OCI-M1 (cell line): ENCODE results near the gene UBE2H.
"Not testable (repeated sequence)": the region's sequence is repeated elsewhere in the genome, so short reads cannot be mapped to it uniquely, and the experiment has no call there.

Source experiments
- DNase-seq: peaks from one replicate; lab custom pipeline; 2025; lab: John Stamatoyannopoulos, UW

The UBE2H gene

DNA sequence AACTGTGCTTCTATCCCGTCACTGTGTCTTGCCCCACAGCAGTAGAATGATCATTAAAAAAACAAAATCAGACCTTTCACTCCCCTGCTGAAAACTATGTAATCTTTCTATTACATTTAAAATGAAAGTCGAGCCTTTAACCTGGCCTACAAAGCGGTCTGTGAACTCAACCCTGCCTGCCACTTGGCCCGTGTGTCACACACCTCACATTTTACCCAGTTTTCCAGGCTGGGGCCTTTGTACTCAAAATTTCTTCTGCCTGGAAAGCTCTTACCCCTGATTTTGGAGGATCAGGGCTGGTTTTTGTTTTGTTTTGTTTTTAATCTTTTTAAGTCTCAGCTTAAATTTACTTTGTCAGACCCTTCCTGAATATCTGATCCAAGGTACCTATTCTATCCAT lies 82.1 kb downstream of the UBE2H start:
- no peak for DNase-seq

DNA sequence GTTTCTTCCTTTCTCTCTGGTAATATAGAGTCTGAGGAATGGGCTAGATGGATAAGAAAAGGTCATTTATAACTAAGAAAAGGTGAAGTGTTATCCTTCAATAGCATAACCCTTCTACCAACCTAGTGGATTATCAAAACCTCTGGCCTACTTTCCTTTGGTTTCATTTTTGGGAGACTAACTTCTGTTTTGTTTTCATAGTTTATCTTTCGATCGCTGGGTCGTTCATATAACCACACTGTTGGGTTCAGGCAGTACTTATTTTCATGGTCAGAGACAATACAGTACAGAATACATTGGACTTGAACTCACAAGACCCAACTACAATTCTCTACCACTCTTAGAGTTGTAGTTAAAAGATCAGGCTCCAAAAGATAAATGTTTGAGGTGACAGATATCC lies 86.5 kb downstream of the UBE2H start:
- peak; percentile 74 for DNase-seq

DNA sequence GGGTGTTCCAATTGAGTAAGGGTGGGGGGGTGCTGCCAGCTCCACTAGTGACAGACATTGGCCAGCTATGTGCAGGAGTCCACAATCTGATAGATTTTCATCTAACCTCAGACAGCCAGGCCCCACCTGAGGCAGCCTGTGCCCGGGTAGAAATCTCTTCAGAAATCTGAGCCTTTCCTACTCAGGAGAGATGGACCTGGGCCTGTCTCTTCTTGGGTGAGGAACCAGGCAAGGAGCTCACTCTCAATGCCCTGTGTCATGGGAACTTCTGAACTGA lies 86.9 kb downstream of the UBE2H start:
- DNase-seq = no peak

DNA sequence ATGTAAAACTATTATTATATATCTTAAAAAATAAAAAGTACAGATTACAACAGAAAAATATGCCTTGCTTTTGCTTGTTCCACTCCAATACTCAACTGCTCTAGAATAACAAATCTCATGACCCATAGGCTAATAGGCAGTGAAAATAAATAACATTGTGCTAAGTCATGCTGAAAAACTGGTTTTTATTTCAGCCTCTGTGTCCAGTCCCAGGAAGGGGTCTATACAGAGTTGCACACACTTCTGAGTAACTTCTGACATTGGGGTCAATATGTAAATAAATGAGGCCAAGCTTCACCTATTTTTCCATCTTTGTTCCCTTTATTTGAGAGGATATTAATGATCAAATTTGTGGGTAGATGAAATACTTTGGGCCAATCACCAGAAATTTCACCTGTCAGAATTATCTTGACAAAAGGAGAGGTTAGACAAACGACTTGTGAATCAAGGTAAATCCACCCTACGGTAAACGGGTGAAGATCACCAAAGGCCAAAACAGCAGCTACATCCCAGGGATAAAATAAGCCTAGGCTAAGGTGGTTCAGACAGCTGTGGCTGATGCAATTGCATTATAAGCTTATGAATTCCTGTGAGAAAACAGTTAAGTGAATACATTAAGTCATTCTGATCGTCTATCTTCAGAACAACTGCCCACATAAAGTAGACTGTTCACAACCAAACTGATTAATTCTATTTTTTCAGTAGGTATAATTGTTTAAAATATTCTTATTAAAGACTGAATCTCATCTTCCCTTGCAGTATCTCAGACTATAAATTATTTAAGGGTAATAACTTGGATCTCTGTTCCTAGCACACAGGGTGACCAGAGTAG lies 87.5 kb downstream of the UBE2H start:
- peak; percentile 50 for DNase-seq

DNA sequence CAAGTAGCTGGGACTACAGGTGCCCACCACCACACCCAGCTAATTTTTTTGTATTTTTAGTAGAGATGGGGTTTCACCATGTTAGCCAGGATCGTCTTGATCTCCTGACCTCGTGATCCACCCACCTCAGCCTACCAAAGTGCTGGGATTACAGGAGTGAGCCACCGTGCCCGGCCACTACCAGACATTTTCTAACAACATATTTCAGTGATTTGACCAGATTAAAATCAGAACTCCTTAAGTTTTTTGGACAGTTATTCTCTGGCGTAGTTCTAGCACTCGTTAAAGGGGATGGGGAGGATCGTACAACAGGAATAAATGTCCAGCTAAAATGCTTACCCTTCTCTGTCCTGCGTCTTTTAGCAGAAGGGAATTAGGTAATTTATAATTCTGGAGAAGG lies 88.1 kb downstream of the UBE2H start:
- DNase-seq = not testable (repeated sequence)

DNA sequence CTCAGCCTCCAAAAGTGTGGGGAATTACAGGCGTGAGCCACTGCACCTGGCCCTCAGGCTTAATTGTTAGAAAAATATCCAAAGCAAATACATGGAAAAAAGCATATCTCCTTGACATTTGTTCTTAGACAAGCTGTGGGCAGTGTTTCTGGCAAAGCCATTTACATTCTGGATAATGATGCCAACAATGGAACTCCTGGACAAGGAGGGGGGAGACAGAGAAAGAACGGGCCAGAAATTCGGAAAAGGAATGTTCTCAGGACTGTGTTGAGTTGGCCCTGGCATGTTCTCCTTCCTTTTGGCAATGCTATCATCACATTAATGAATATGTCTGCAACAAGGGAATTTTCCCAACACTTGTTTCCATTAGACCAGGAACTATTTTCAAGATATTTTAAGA lies 88.7 kb downstream of the UBE2H start:
- DNase-seq = no peak

DNA sequence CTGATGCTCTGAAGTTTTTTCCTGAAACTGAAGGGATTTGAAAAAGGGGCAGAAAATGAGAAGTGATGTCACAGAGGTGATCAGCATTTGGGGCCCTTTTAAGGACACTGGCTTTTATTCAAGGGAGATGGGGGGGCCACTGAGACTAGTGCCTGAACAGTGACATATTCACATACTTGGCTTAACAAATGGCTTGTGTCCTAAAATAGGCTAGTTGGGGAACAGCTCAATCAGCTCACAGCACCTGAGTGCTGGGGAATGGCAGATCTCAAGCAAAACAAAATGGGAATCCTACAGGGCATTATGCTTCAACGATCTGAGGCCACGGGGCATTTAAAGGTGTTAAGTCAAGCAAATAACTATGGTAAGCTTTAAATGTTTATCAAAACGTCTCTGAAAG lies 90.1 kb downstream of the UBE2H start:
- no peak for DNase-seq

DNA sequence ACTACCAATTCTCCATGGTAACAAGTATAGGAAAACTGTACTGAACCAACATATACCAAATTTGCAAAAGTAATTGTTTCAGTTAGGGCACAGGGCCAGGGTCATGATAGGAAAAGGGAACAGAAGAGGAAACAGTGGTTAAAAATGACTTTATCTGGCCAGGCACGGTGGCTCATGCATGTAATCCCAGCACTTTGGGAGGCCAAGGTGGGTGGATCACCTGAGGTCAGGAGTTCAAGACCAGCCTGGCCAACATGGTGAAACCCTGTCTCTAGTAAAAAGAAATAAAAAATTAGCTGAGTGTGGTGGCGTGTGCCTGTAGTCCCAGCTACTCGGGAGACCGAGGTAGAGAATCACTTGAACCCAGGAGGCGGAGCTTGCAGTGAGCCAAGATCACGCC lies 92.0 kb downstream of the UBE2H start:
- peak; percentile 58 for DNase-seq

DNA sequence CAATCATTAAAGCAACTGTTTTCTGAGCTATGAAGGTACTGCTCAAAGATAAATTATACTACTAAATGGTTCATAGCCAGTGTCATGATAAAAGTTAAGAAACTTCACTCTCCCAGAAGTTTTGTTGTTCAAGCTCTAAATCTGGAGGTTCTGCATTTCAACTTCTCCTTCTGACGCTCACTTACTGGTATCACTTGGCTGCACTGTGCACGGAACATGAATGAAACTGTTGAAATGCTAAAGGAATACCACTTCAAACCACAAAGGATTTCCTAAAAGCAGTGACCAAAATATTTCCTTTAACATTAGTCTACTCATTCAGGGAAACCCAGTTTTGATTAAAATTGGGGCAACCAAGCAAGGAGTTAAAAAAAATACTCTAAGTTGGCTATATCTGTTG lies 93.6 kb downstream of the UBE2H start:
- peak; percentile 73 for DNase-seq

DNA sequence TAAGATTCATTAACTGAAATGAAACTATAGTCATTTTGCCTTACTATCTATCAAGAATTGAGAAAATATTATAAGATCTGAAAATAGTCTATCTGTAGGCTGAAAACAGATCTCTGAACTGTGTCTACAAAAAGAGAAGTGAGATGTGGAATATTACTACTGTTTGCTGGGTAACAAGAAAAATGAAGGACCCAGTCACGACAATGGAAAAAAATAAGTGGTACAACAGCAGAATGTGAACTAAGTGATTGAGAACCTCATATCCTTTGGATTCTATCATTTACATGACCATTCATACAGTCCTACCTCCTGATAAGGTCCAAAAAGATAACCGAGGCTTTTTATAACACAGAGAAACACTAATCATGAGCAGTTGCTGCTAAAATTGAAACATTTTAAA lies 94.3 kb downstream of the UBE2H start:
- DNase-seq = no peak

DNA sequence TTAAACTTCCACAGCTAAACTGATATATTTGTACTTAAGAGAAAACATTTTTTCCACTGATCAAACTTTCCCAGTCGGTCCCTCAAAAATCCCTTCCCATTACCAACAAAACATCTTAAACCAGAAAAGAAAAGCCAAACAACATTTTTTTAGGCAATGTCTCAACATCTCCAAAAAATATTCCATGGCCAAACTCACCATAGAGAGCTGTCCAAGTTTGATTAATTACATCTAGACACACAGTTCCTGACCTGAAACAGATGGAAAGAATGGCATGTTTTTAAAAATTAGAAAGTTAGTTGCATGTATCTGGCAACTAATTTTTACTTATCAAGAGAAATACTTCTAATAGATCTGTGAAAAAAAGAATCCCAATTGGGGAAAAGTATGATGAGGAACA lies 95.4 kb downstream of the UBE2H start:
- DNase-seq = no peak

DNA sequence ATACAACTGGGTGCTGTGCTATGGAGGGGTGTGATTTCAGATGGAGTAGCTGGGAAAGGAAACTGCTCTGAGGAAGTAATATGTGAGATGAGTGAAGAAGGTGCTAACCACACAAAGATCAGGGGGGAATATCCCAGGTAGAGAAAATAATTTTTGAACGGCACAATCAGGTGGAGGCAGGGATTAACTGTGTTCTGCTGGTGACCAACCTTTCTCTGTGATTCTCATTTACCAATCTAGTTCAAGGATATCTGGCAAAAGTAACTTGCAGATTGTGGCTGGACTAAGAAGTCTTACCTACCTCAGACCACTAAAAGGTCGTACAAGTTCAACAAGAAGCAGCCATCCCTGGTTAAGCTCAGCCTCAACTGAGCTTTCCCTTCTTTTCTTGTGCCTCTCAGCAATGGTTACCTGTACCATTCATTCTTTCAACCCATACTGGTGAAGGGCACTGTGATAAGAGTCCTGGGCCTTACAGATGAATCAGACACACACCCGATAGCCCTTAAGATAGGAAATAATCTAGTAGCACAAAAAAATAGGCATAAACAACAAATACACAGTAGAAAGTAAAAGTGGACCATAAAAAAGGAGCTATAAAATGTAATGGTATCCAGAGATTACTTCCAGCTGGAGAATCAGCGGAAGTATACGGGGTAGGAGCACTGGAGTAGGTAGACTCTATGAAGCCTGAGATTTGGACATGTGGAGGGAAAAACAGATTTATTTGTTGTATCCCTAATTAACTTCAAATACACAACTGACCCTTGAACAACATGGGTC lies 96.6 kb downstream of the UBE2H start:
- no peak for DNase-seq

DNA sequence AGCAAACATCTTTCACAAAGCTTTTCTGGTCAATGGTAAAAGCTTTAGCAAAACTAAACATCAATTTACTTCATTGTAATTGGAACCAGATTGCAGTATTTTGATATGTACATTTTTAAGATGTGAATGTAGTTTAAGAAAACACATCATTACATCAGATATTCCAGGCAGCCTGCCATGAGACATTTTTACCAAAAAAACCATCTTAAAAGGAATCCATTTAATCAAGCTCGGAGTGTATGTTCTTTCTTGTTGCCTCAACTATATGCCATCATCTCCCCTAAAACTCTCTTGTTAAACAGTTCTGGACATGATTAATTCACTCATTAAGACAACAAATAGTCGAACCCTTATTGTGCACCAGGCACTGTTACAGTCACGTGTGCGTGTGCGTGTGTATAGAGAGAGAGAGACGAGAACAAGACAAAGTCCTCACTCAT lies 97.5 kb downstream of the UBE2H start:
- DNase-seq = no peak

DNA sequence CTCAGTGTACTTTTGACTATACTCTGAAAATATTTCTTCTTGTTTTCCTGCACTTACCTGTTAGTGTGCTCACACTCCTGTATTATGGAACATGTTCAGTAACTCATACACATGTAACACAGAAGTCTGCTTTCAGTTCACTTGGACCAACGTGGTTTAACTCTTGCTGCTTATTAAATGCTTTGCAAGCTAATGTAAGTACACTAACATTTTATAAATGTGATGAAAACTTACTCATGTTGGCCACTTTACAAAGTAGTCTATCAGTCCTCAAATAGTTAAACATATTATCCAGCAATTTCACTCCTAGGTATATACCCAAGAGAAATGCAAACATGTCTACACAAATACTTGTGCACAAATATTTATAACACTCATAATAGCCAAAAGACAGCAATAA lies 98.4 kb downstream of the UBE2H start:
- no peak for DNase-seq

DNA sequence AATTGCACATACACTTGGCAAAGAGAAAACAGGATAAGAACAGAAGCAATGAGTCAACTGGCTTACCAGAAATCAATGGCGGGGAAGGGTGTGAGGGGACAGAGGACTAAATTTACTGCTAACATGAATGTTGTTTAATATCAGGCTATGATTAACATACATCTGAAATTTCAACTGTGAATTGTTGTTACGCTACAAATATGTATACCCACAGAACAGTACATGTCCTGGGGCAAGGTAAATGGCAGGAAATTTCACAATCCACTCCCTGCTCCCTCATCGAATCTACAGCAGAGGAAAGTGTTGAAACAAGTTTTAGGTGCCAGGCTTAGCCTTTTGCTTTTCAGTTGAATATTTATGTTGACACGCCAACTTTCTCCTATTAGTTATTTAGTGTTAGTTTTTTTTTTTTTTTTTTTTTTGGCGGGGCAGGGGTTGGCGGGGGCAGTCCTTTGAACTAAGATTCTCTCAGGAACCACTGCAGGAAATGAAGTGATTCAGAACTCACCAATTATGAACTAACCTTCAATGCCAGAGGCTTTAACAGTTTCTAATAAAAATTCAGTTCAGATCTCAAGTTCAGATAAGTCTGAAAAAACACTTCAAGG lies 99.0 kb downstream of the UBE2H start:
- DNase-seq = no peak

DNA sequence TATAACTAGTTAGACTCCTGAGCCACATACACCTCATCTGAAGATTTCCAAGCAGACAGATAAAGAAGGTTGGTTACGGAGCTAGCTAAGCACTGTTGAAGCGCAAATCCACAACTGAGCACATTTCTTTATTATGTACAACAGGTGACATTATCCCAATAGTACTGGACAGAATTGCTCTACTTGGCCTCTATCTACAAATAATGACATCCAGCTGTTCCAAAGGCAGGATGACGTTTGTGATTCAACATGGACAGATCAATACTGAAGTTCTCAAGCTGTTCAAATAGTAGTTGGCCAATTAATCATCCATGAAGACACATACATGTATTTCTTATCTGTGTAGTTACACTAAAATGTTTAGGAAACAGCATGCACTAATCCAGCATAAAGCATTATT lies 101.0 kb downstream of the UBE2H start:
- no peak for DNase-seq

DNA sequence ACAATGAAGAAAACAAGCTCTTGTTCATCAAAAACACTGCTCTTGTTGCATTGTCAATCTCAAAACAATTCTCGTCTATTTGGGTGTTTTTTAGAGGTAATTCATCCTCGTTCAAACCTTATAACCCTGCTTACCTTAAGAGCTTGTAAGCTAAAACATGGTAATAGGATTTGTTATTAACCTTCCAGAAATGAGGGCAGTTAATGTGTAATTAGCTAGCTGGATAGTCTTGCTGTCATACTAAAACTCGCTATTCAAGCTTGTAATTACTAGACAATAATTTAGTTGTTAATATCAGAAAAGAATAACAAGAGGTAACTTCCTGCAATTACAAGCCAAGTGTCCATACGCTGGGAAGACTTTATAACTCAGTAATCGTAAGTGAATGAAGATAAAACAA lies 101.6 kb downstream of the UBE2H start:
- no peak for DNase-seq

DNA sequence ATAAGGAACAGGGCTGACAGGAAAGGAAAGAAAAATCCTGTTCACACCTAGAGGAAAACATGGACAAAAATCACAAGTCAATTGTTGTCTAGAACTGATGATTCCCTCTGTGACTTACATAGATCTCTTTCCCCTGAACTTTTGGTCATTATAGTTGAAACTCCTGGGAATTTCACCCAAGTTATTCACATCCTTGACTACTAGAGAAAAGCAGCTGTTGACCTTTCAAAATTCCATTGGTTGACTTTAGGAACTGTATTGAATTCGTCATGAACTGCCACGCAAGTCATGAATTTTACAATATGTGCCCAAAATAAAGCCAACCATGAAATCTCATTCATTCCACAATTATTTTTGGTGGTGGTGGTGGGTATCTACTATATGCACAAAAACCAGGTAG lies 104.3 kb downstream of the UBE2H start:
- no peak for DNase-seq

DNA sequence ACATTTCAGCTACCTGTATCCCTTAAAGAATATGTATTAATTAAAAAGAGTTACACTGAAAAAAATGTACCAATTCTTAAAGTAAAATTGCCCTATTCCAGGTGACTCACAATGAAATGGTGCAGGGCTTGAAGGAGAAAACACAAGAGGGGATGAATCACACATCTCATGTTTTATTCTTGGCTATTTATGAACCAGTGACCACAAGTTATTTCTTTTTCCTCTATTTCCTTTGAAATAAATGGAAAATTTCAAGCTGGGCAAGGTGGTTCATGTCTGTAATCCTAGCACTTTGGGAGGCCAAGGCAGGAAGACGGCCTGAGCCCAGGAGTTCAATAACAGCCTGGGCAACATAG lies 106.8 kb downstream of the UBE2H start:
- DNase-seq = no peak

DNA sequence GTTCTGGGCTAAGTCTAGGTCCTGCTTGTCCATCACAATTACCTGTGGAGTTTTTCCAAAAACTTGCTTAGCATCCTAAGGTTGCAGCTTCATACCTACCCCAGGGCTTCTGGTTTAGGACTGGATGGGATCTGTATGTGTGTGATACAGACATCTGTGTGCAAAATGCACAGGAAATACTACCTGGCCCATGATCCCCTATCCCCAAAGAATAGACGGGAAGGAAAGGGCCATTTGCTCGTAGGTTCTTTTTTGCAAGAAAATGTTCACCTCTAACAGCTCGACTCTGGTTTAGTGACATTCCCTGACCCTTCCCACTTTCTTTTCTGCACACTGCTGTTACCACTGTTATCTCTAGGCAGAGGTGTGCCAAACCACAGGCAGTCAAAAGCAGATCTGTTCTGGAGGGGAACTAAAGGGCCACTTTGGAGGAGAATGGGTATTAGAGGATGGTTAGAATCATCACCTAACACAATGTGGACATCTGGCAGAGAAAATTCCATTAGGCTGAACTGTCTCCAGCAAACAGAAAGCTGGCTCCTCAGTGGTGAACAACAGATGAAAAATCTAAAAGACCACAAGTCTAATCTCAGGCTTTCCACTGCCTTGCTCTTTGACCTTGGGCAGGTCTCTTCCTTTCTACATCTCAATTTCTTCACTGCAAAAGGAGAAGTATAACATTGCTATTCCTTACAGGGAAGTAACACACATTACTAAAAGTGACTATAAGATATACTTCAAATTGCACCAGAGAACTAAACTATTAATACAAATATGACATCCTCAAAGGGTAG lies 107.4 kb downstream of the UBE2H start:
- peak; percentile 73 for DNase-seq

DNA sequence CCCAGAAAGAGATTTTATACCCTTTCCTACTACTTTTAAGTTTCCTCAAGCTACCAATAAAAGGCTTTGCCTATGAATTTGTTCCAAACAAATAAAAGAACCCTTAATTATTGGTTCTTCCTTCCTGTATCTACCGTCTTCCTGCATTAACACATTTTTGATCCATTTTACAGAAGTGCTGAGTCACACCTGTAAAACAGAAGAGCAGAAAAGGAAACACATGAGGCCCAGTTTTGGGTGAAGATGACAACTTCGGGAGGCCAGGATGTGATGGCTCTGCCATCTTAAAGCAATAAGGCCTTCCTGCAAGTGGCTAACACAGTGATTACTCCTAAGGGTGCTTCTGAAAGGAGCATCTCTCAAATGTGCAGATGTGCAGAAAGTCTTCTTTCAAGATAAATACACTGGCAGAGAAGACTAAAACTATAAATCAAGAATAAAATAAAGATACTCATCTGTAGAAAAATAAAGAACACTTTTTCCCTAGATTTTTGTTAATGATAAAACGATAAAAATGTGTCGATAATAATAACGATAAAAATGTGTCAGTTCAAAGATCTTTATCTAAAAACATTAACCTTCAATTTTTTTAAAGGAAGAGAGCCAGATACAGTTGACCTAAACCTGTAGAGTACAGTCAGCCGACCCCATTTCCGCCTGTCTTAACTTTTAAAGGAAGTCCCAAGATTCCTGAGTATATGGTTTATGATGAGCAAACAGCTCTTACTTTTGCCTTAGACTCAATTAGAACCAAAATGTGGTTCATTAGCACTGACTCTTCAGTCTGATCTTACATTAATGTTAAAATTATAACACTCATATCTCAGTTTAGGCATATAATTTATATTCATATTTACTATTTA lies 108.6 kb downstream of the UBE2H start:
- peak; percentile 18 for DNase-seq
